Loucy (cell line): ENCODE data around the gene WASF2.

Experiments
- EZH2phosphoT487 ChIP-seq: fragments of 200-600 bp; IDR thresholded peaks from 2 replicates; pipeline ENCODE4 v1.6.1; 2018; ENCODE audit warnings: antibody characterized with exemption, mild to moderate bottlenecking, moderate library complexity, borderline replicate concordance
- TF ChIP-seq, protein P1 (sequence below): fragments of 200-600 bp; sonication (generic); conservative IDR thresholded peaks from 2 replicates; pipeline ENCODE4 v1.5.1; 2014; ENCODE audit warnings: mild to moderate bottlenecking, antibody characterized with exemption, low read length

DNA sequence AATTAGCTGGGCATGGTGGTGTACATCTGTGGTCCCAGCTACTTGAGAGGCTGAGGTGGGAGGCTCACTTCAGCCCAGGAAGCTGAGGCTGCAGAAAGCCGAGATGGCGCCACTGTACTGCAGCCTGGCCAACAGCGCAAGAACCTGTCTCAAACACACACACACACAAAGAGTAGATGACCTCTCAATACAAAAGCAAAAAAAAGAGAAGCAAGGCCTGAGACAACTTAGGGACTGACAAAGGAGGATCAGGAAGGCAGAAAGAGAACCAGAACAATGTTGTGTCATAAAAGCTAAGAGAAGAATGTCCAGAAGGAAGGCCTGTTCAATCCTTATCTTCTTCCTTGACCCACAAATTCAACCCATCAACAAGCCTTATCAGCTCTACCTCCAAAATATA, 18.5 kb downstream of the WASF2 start:
- TF ChIP-seq, protein P1, sequence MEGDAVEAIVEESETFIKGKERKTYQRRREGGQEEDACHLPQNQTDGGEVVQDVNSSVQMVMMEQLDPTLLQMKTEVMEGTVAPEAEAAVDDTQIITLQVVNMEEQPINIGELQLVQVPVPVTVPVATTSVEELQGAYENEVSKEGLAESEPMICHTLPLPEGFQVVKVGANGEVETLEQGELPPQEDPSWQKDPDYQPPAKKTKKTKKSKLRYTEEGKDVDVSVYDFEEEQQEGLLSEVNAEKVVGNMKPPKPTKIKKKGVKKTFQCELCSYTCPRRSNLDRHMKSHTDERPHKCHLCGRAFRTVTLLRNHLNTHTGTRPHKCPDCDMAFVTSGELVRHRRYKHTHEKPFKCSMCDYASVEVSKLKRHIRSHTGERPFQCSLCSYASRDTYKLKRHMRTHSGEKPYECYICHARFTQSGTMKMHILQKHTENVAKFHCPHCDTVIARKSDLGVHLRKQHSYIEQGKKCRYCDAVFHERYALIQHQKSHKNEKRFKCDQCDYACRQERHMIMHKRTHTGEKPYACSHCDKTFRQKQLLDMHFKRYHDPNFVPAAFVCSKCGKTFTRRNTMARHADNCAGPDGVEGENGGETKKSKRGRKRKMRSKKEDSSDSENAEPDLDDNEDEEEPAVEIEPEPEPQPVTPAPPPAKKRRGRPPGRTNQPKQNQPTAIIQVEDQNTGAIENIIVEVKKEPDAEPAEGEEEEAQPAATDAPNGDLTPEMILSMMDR = no peak
- TF ChIP-seq EZH2phosphoT487 = no peak
